NCI-H1048 (cell line): Measurements from ENCODE around the gene USP20.
"Not testable (repeated sequence)": the region's sequence is repeated elsewhere in the genome, so short reads cannot be mapped to it uniquely, and the experiment has no call there.

Experiments used
- DNase-seq: peaks from one replicate; lab custom pipeline; 2025; lab: John Stamatoyannopoulos, UW

USP20 gene

GRCh38 chr9:129890718-129891299 is 55.6 kb downstream of the USP20 start:
- not testable (repeated sequence) for DNase-seq

DNA sequence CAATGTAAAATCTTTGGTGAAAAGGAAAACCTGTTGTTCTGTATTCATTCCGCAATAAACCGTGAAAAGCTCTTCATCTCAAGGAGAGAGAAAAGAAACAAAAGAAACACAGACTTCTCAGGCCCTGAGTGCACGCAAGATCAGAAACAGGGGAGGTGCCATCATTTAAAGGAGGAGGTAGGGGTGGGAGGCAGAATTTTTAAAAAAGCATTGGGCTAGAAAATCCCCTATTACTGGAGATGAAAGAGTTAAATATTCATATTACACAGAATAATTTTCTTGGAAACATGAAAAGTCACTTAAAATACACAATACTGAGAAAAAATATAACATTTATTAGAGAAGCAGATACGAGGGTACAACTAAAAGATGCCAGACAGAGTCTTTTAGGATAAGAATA is 56.3 kb downstream of the USP20 start:
- no peak for DNase-seq

- DNase-seq: peak; percentile 20
These were observed 59.0 kb downstream of the USP20 start for GRCh38 chr9:129894120-129894823.

DNA sequence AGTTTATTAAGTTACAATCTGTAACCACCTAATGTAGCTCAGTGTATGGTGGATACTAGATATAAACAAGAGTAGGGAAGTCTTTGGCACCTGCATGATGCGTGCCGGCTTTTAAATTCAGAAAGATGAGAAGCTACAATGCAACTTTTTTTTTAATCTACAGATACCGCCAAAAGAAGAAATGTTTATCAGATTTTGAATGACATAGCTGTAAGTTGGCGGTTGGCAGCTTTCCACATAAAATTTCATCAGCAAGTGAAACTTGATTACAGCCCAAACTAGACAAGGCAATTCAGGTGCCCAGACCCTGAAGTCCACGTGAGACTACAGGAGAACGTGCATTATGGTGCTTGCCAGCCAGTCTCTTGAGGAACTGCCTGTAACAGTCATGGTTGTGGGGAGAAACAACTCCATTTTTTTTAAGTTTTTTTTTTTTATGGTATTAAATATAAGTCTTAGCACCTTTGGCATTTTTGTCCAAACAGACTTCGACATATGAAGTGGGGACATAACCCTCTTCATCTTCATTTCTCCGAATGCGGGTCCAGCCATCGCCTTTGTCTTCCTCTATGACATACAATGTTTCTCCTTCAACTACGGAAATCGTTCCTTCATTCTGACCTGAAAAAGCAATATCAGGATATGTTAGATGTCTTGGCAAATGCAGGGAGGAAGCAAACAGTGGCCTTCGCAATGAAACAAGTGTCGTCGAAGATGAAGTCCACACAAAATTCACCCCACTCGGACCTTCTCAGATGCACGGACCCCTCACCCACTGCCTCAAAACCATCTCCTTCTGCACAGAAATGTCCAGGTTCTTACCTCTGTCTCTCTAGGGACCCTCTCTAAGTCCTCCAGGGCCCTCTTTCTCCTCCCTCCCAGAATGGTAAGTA is 60.4 kb downstream of the USP20 start:
- DNase-seq: no peak

GRCh38 chr9:129897263-129897662 is 62.0 kb downstream of the USP20 start:
- no peak for DNase-seq

GRCh38 chr9:129898185-129898584 is 62.9 kb downstream of the USP20 start:
- DNase-seq: no peak

DNA sequence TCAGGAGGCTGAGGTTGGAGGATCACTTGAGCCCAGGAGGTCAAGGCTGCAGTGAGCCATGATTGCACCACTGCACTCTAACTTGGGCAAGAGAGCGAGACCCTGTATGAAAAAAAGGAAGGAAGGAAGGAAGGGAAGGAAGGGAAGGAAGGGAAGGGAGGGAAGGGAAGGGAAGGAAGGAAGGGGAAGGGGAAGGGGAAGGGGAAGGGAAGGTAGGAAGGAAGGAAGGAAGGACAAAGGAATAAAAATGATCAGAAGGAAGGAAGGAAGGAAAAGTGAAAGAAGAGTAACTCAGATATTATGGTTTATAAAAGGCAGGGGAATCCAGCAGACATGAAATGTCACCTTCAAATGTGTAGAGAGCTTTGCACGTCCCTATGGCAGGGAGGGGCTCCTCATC is 64.4 kb downstream of the USP20 start:
- DNase-seq: no peak

DNA sequence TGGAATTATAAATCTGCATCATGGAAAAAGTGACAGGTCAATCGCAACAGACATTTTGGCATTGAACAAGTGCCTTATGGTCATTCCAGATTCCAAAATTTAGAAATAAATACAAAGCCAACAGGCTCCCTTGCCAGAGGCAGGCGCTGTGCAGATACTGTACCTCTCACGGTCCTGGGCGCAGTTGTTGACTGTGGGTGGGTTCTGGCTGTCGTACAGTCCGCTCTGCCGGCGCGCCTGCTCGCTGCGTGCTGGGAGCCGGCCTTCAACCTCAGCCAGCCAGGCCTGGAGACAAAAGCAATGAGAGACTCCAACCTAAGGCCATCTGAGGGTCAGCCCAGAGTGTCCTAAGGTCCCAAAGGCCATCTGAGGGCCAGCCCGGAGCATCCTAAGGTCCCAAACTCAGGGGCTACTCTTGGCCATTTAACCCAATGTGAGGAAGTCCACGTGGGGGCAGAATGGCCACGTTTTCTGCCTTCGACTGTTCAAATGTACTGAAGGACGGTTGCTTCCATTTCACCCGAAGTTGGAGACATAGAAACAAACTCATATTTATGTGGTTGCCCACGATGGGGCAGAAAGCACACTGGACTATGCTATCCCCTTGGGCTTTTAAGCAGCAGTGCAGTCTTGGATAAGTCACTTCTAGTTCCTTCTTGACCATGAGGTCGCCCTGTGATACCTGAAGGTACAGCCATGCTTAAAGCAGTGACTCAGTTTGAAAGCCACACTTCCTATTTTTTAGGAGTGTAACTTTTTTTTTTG is 65.2 kb downstream of the USP20 start:
- no peak for DNase-seq

- DNase-seq: no peak
These were observed 66.9 kb downstream of the USP20 start for GRCh38 chr9:129901993-129902739.

- DNase-seq: no peak
These were observed 67.5 kb downstream of the USP20 start for GRCh38 chr9:129902740-129903134.

DNA sequence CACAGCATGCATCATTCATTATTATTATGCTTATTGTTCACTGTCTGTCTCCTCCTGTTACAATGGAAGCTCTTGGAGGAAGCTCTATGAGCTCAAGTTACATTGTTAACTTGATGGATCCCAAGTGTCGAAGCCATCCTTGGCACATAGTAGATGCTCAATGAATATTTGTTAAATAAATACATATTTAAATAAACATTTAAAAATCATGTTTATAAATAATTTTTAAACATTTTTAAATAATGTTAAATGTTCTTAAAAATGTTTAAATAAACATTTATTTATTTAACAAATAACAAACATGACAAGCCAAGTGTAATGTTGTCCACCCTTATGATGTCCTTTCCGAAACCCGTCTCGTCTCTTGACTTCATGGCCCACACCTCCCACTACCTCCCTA is 69.5 kb downstream of the USP20 start:
- DNase-seq: no peak

DNA sequence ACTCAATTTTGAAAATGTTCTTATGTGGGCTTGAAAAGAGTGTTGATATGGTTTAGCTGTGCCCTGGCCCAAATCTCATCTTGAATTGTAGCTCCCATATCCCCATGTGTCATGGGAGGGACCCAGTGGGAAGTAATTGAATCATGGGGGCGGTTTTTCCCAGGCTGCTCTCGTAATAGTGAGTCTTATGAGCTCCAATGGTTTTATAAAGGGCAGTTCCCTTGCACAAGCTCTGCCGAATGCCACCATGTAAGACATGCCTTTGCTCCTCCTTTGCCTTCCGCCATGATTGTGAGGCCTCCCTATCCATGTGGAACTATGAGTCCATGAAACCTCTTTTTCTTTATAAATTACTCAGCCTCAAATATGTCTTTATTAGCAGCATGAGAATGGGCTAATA is 71.0 kb downstream of the USP20 start:
- no peak for DNase-seq

DNA sequence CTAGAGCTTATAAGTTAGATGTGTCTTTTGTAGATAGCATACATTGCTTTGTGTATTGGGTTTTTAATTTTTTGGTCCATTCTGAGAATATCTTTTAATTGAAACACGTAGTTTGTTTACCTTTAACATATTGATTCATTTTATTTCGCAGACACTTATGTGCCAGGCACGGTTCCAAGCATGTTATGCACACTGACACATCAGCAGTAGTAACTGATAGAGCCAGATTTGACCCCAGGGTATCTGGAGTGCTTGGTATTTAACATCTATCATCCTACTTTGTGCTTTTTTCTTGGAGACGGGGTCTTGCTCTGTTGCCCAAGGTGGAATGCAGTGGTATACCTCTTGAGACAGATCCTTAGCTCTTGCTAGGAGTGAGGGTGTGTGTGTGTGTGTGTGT is 71.9 kb downstream of the USP20 start:
- DNase-seq: no peak

DNA sequence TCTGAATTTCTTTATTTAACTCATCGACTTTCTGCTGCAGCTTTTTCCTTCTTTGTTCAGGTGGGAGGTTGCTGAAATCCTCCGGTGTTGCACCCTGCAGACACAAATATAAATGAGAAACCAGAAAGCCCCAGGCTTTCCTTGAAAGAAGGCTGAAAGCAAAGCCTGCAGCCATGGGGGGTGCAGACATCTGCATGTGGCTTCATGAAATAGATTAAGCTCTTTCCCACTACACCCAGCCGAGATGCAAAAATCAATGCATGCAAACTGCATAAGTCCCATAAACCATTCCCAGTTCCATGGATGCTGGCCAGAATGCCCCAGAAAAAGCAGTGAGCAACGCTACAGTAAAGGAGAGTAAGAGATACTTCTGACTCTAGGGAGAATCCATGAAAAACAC is 73.6 kb downstream of the USP20 start:
- DNase-seq: no peak

DNA sequence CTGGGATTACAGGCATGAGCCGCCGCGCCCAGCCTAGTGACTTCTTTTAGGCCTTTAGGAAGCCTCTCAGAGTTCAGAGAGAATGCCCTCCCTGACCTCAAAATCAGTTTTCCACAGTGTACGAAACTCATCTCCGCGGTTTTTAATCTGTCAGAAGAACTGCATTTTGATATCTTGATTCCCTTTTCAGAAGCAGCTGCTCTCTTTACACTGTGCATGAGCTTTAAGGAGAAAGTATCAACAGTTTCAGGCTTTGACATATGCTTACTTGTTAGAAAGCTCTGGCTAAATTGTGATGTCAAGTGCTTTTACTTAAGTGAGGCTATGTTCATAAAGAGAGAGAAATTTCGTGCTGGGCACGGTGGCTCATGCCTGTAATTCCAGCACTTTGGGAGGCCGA is 74.6 kb downstream of the USP20 start:
- no peak for DNase-seq

DNA sequence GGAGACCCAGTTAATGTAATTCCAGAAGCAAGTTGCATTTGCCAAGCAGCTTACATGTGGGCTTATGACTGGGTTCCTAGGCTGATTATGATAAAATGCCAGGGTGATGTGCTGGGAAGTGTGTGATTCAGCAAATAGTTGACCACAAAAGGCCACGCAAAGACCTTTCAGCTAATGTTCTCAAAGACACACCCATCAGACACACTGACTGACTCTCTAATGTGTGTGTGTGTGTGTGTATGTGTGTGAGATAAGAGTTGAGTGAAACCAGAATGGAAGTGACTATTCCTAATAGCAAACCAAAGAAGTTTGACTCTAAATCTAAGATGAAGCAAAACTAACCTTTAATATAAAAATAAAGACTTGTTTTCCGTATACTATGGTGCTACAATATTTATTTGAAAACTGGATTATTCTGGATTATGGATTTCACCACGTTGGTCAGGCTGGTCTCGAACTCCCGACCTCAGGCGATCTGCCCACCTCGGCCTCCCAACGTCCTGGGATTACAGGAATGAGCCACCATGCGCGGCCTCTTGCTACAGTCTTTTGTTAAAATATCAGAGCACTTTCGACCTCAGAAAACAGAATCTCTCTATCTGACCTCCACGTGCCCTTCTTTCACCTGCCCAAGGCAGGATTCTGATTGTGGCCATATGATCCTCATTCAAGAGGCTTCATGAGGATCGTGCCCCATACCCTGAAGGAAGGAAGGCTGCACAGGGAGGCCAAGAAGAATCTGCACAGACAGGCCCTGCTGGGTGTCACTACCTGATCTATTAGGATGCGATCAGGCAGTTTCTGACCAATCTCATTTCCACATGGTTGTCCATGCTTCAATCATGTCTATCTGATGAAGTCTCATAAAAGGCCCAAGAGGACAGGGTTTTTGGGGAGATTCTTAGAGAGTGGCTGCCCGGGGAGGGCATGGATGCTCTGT is 75.6 kb downstream of the USP20 start:
- no peak for DNase-seq

- no peak for DNase-seq
These were observed 78.8 kb downstream of the USP20 start for GRCh38 chr9:129914051-129914450.

GRCh38 chr9:129916707-129917106 is 81.4 kb downstream of the USP20 start:
- no peak for DNase-seq

DNA sequence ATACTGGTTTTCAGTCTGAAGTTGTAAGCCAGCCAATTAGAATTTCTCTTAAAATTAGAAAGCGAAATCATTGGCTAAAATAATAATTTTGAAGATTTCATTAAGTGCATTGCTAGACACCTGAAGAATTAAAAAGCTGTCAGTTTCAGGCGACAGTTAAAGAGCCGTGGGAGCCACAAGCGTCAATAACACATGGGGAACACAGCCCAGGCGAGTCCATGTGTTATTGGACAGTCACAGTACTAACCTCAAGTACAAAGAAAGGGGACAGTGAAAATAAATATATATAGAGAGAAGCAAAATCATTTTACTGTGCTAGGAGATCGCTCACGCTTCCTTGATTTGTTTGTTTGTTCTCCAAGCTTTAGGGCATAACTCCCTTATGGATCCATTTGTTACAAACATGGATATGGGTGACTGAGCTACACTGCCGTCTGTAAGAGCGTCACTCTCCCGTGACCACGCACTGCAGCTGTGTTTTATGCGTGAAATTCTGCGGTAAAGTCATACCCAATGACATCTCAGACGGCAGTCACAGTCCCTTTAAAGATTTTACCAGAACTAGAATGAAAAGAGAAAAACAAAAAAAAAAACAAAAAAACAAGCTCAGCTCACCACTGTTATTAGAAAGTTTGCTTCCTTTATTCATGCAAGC is 83.2 kb downstream of the USP20 start:
- no peak for DNase-seq

- no peak for DNase-seq
These were observed 84.0 kb downstream of the USP20 start for GRCh38 chr9:129919277-129919676.
